Testis (tissue), 2 donors: Measurements from ENCODE around the gene TIA1.

Experiments used
- CTCF ChIP-seq, 3 experiments: fragments of 450-650 bp in 2 of 3; fragments of 200-600 bp in 1 of 3; sonication (generic) in 1 of 3; IDR thresholded peaks; one replicate each; pipeline ENCODE4 v1.5.1; 2016 to 2019; ENCODE audit warnings: antibody characterized with exemption in 3 of 3, mild to moderate bottlenecking in 2 of 3, moderate library complexity in 1 of 3
- POLR2A ChIP-seq: fragments of 450-650 bp; IDR thresholded peaks from one replicate; pipeline ENCODE4 v1.6.1; 2017; ENCODE audit warnings: antibody characterized with exemption, mild to moderate bottlenecking, moderate library complexity

DNA sequence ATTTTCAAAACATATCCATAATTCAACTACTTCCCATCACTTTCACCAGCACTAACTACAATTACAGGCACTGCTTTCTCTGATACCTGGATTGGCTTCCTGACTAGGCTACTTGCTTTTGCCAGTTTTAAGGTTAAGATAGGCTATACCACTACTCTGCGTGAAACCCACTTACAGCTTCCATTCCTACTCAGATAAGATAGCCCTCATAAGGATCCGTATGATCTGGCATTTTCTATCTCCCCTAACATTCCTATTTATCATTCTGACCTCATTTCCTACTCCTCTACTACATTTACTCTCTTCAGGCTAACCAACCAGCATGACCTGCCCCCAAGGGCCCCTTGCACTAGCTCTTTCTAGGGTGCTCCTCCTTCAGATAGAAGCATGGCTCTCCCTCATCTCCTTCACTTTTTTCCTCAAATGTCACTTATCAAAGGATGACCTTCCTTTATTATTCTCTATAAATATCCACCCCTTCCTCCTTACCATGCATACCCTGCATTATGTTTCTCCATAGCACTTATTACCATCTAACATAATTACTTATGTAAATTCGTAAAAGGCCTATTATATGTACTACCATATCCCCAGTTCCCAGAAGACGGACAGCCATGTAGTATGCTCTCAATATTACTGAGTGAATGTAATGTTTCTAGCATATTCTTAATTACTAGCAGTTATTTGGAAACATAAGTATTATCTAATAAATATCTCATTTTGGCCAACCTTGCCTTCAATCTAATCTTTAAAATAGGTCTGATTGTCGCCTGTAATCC lies 4.4 kb downstream of the TIA1 start:
- TF ChIP-seq CTCF (IDR thresholded peaks at IDR 0.05), result no peak
- no peak for TF ChIP-seq POLR2A
